Hepatocyte (in vitro differentiated cells): ENCODE measurements around the gene LSM7. TPM values are rescaled to one million over a fixed set of nuclear protein-coding genes. Genes with fewer than 3 reads are reported as not detected.

Experiments used
- DNase-seq: peaks from one replicate; pipeline ENCODE4 v3.0.0-alpha.2; 2016; ENCODE audit warnings: low spot score
- H2AFZ ChIP-seq: fragments of 200-600 bp; sonication (generic); 2 replicates; pipeline ENCODE4 v1.6.0; 2016; ENCODE audit warnings: antibody characterized with exemption, mild to moderate bottlenecking
- H3K27ac ChIP-seq: fragments of 200-600 bp; sonication (generic); 2 replicates; pipeline ENCODE4 v1.5.1; 2016; ENCODE audit warnings: mild to moderate bottlenecking
- H3K27me3 ChIP-seq: fragments of 200-600 bp; sonication (generic); 2 replicates; pipeline ENCODE4 v1.6.1; 2016
- H3K36me3 ChIP-seq: fragments of 200-600 bp; sonication (generic); replicated peaks from 2 replicates; pipeline ENCODE4 v1.5.1; 2016; ENCODE audit warnings: low read depth; ENCODE audit not compliant: insufficient read depth
- H3K4me1 ChIP-seq: fragments of 200-600 bp; sonication (generic); 2 replicates; pipeline ENCODE4 v1.5.1; 2016; ENCODE audit warnings: mild to moderate bottlenecking, moderate library complexity; ENCODE audit not compliant: insufficient read depth
- H3K4me2 ChIP-seq: fragments of 200-600 bp; sonication (generic); 2 replicates; pipeline ENCODE4 v1.6.0; 2016
- H3K4me3 ChIP-seq: fragments of 200-600 bp; sonication (generic); 2 replicates; pipeline ENCODE4 v1.5.1; 2016; ENCODE audit warnings: mild to moderate bottlenecking
- H3K79me2 ChIP-seq: fragments of 200-600 bp; sonication (generic); 2 replicates; pipeline ENCODE4 v1.6.0; 2017; ENCODE audit warnings: mild to moderate bottlenecking
- H3K9me2 ChIP-seq: fragments of 200-600 bp; sonication (generic); replicated peaks from 2 replicates; pipeline ENCODE4 v1.6.0; 2017; ENCODE audit warnings: mild to moderate bottlenecking; ENCODE audit not compliant: insufficient read depth
- H3K9me3 ChIP-seq: fragments of 200-600 bp; sonication (generic); 2 replicates; pipeline ENCODE4 v1.5.1; 2016; ENCODE audit warnings: low read depth, mild to moderate bottlenecking
- H4K20me1 ChIP-seq: fragments of 200-600 bp; sonication (generic); 2 replicates; pipeline ENCODE4 v1.6.0; 2016; ENCODE audit warnings: mild to moderate bottlenecking; ENCODE audit not compliant: insufficient read depth, poor library complexity, severe bottlenecking
- EZH2 ChIP-seq: fragments of 200-600 bp; sonication (generic); IDR thresholded peaks from 2 replicates; pipeline ENCODE4 v1.6.1; 2016; ENCODE audit warnings: antibody characterized with exemption, mild to moderate bottlenecking, borderline replicate concordance
- EZH2phosphoT487 ChIP-seq: fragments of 200-600 bp; sonication (generic); IDR thresholded peaks from one replicate; pipeline ENCODE4 v1.6.1; 2018; ENCODE audit warnings: antibody characterized with exemption, mild to moderate bottlenecking, low read depth, moderate library complexity; ENCODE audit not compliant: unreplicated experiment, severe bottlenecking
- WGBS: methylation state at CpG from one replicate; pipeline ENCODE4 v1.1.6; 2016; ENCODE audit warnings: low lambda C conversion rate; ENCODE audit errors: missing lambda C conversion rate; 5-methylcytosine and 5-hydroxymethylcytosine counted together
- polyA plus RNA-seq: library from polyadenylated mRNA; unstranded; fragments of >200 nt; fragmentation: Nextera tagmentation; extraction: Ambion mirVana; gene quantifications from 2 replicates; pipeline ENCODE4 v1.2.1, GENCODE V29; 2016
- total RNA-seq: library from RNA; depleted of rRNA; stranded (reverse); fragments of >200 nt; gene quantifications from 2 replicates; pipeline ENCODE4 v1.2.3, GENCODE V29; 2014
- TF ChIP-seq, protein P1 (sequence below): fragments of 200-600 bp; sonication (generic); IDR thresholded peaks from 2 replicates; pipeline ENCODE4 v1.5.1; 2016; ENCODE audit warnings: antibody characterized with exemption, mild to moderate bottlenecking; ENCODE audit not compliant: poor library complexity

Gene LSM7
- total and polyA plus RNA-seq, 2 experiments from 2014 or later = 150 to 190 TPM

DNA sequence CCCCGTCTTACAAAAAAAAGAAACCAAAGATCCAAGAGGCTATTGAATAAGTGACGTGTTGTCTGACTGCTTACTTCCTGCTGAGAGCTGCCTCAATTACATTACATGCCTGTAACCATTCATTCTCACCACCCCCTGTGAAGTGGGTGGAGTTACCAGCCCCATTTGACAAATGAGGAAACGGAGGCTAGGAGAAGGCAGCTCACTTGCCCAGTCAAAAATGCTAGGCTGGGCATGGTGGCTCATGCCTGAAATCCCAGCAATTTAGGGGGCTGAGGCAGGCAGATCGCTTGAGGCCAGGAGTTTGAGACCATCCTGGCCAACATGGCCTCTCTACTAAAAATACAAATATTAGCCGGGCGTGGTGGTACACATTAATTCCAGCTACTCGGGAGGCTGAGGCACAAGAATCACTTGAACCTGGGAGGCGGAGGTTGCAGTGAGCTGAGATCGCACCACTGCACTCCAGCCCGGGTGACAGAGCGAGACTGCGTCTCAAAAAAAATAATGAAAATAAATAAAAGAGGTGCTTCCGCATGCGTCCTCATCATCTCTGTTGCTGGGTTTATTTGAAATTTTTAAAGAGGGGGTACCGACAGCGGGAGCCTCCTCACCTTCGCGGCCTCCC, 499 bp downstream of the LSM7 start:
- 2% methylated on average over 18 of the region's 18 CpGs for WGBS
- no peak for TF ChIP-seq EZH2
- TF ChIP-seq EZH2phosphoT487 = no peak
- TF ChIP-seq, protein P1, sequence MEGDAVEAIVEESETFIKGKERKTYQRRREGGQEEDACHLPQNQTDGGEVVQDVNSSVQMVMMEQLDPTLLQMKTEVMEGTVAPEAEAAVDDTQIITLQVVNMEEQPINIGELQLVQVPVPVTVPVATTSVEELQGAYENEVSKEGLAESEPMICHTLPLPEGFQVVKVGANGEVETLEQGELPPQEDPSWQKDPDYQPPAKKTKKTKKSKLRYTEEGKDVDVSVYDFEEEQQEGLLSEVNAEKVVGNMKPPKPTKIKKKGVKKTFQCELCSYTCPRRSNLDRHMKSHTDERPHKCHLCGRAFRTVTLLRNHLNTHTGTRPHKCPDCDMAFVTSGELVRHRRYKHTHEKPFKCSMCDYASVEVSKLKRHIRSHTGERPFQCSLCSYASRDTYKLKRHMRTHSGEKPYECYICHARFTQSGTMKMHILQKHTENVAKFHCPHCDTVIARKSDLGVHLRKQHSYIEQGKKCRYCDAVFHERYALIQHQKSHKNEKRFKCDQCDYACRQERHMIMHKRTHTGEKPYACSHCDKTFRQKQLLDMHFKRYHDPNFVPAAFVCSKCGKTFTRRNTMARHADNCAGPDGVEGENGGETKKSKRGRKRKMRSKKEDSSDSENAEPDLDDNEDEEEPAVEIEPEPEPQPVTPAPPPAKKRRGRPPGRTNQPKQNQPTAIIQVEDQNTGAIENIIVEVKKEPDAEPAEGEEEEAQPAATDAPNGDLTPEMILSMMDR = no peak
- H3K27me3 ChIP-seq = no peaks in the 10 kb centered on the region
- H3K9me2 ChIP-seq = no peaks in the 10 kb centered on the region
- DNase-seq = peak; percentile 59
- no peaks in the 10 kb centered on the region for H4K20me1 ChIP-seq
- peak overlapping the region; percentile 65 for H2AFZ ChIP-seq
- H3K4me2 ChIP-seq = peak overlapping the region; percentile 84
- H3K79me2 ChIP-seq = peaks cover 54% of the 10 kb centered on the region
- H3K4me1 ChIP-seq = peaks cover 35% of the 10 kb centered on the region
- H3K36me3 ChIP-seq = no peaks in the 10 kb centered on the region
- no peaks in the 10 kb centered on the region for H3K9me3 ChIP-seq
- peak overlapping the region; percentile 72 for H3K27ac ChIP-seq
- peak overlapping the region; percentile 68 for H3K4me3 ChIP-seq

DNA sequence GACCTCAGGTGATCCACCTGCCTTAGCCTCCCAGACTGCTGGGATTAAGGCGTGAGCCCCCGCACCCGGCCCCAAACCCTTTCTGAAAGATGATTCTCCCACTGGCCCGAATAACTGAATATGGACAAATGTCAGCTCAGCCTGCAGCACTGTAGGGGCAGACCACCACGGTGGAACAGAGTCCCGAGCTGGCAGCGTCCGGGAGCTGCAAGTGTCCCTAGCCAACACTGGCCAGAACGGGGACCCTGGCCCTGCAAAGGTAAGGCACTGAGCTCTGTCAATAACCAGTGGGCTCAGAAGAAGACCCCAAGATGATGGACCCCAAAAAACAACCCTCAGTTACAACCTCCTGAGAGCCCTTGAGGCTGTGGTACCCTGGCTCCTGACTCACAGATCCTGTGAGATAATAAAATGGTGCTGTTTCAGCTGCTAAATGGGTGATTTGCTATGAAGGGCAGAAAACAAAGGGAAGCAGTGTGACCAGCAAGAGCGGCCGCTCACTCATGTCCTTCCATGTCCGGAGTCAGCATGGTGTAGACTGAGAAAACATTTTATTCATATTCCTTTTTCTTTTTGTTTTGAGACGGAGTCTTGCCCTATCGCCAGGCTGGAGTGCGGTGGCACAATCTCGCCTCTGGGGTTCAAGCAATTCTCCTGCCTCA, 1.6 kb downstream of the LSM7 start:
- 91% methylated on average over 16 of the region's 16 CpGs for WGBS
- TF ChIP-seq EZH2 = no peak
- TF ChIP-seq EZH2phosphoT487 = no peak
- TF ChIP-seq, protein P1 = no peak
- Histone ChIP-seq H4K20me1 (no peaks in the 10 kb centered on the region), H3K9me2 (no peaks in the 10 kb centered on the region), H3K27ac (no peak overlapping the region), H3K9me3 (no peaks in the 10 kb centered on the region), H3K4me1 (peaks cover 26% of the 10 kb centered on the region), H3K79me2 (peaks cover 45% of the 10 kb centered on the region), H3K36me3 (no peaks in the 10 kb centered on the region), H2AFZ (no peak overlapping the region), H3K4me2 (peak overlapping the region; percentile 84), H3K27me3 (no peaks in the 10 kb centered on the region), H3K4me3 (no peak overlapping the region)
- no peak for DNase-seq

DNA sequence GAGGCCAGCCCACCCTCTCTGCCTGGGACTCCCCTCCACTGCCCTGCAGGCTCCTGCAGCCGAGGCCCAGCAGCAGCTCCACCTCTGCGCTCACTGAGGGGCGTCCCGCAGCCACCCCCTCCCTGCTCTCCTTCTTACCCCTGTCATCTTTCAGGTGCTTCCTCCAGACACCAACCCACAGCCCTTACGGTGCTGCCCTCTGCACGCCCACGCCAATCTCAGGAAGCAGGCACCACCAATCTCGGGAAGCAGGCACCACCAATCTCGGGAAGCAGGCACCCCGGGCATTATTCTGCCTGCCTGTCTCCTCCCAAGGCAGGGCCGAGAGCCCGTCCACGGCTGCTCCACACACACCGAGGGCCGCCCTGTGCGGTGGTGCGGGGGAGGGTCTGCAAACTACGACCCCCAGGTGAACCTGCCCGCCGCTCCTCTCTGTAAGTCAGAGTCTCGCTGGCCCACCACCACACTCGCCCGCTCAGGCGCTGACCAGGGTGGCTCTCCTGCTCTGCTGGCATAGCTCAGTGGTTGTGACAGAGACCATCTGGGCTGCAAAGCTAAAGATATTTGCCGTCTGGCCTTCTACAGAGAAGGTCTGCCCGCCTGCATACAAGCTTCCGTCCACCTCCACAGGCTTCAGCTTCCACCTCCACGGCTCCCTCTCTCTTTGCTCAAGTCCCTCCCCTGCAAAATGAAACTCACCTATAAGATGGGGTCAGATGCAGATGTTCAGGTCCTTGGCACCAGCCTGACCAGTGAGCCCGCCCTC, 2.9 kb downstream of the LSM7 start:
- Histone ChIP-seq H3K9me3 (no peaks in the 10 kb centered on the region), H3K9me2 (no peaks in the 10 kb centered on the region), H3K4me3 (no peak overlapping the region), H3K36me3 (no peaks in the 10 kb centered on the region), H3K4me2 (no peak overlapping the region), H2AFZ (no peak overlapping the region), H3K4me1 (peaks cover 15% of the 10 kb centered on the region), H3K27me3 (no peaks in the 10 kb centered on the region), H3K27ac (no peak overlapping the region), H4K20me1 (no peaks in the 10 kb centered on the region), H3K79me2 (peaks cover 39% of the 10 kb centered on the region)
- WGBS = 92% methylated on average over 29 of the region's 29 CpGs
- no peak for TF ChIP-seq EZH2phosphoT487
- no peak for TF ChIP-seq EZH2
- TF ChIP-seq, protein P1 = no peak
- no peak for DNase-seq
